Measurements from ENCODE around the gene H2BK1. TPM values are rescaled to one million over a fixed set of nuclear protein-coding genes. Genes with fewer than 3 reads are reported as not detected.

The H2BK1 gene
- total and polyA plus RNA-seq, 2 experiments from 2014 or later, result not detected

DNA sequence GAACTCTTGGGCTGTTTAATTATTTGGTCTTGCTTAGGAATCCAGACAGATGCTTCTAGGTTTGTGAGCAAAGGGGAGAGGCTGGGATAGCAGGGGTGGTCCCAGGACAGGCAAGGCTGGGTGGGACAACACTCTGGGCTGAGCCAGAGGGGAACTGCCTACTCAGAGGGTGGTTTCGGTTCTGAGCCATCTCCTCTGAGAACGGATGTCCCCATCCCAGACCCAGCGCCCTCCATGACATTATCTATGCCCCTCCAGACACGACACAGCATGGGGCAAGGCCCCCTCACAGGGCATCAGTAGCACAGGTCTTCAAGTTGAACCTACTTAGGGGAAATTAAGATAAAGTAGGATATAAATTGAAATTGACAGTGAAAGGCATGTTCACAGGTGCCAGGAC lies 30.3 kb downstream of the H2BK1 start:
- Histone ChIP-seq H3K36me3 (ENCODE audit: low read depth) (no peaks in the 10 kb centered on the region), H3K4me1 (ENCODE audit: insufficient read depth) (no peaks in the 10 kb centered on the region), H3K9me3 (ENCODE audit: low read depth) (no peaks in the 10 kb centered on the region), H3K9ac (no peak overlapping the region), H3K4me3 (no peak overlapping the region), H3K27me3 (replicated peaks; ENCODE audit: insufficient read depth) (peaks cover 52% of the 10 kb centered on the region), H3F3A (ENCODE audit: insufficient read depth) (no peaks in the 10 kb centered on the region), H3K4me2 (ENCODE audit: unreplicated experiment) (no peak overlapping the region), H4K20me1 (ENCODE audit: insufficient read depth) (no peaks in the 10 kb centered on the region), H3K9me2 (ENCODE audit: insufficient read depth) (no peaks in the 10 kb centered on the region), H3K79me2 (ENCODE audit: insufficient read depth) (no peaks in the 10 kb centered on the region), H3K27ac (no peak overlapping the region), H2AFZ (no peak overlapping the region)
- DNase-seq, result no peak
- in situ Hi-C loops (cut with MboI), result no loop called here
- 35 to 56% methylated on average over 4 of the region's 4 CpGs for WGBS, 2 experiments (ENCODE audit: low coverage in 1 of 2, low lambda C conversion rate in 2 of 2, missing lambda C conversion rate in 2 of 2)
- TF ChIP-seq EZH2 (IDR thresholded peaks at IDR 0.05; ENCODE audit: insufficient read depth, poor library complexity, severe bottlenecking), result no peak
- TF ChIP-seq EZH2phosphoT487 (IDR thresholded peaks at IDR 0.05; ENCODE audit: insufficient read depth, low read depth), result no peak

DNA sequence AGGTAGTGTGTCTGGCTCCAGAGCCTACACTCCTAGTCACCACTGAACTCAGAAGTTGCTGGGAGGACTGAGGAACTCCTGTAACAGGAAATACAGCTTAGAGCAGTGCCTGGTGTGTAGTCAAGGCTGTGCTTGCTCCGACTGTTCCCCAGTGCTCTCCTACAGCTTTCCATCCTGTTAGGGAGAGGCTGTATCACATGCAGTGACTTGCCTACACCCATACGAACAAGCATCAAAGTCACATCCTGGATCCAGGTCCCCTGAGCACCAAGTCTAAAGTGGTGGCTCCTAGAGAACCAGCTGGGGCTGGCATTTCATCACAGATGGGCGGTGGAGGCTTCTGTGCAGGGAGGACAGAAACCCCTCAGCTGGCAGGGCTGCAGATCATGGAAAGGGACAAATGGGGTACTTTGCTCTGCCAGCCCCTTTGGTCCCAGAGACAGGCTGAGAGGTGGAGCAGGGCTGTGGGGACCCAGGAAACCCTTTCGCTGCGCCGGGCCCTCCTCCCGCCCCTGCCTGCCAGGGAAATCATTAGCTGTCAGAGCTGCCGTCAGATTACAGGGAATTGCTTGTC lies 30.9 kb downstream of the H2BK1 start:
- H3K27ac ChIP-seq, result no peak overlapping the region
- no peaks in the 10 kb centered on the region for H3K36me3 ChIP-seq (ENCODE audit: low read depth)
- in situ Hi-C loops (cut with MboI), result no loop called here
- TF ChIP-seq EZH2phosphoT487 (IDR thresholded peaks at IDR 0.05; ENCODE audit: insufficient read depth, low read depth) (no peak), EZH2 (IDR thresholded peaks at IDR 0.05; ENCODE audit: insufficient read depth, poor library complexity, severe bottlenecking) (no peak)
- no peaks in the 10 kb centered on the region for H3F3A ChIP-seq (ENCODE audit: insufficient read depth)
- H3K4me1 ChIP-seq (ENCODE audit: insufficient read depth), result no peaks in the 10 kb centered on the region
- no peak overlapping the region for H2AFZ ChIP-seq
- H3K27me3 ChIP-seq (replicated peaks; ENCODE audit: insufficient read depth), result peaks cover 55% of the 10 kb centered on the region
- 45 to 47% methylated on average over 8 of the region's 8 CpGs for WGBS, 2 experiments (ENCODE audit: low coverage in 1 of 2, low lambda C conversion rate in 2 of 2, missing lambda C conversion rate in 2 of 2)
- H3K9me3 ChIP-seq (ENCODE audit: low read depth), result no peaks in the 10 kb centered on the region
- no peaks in the 10 kb centered on the region for H4K20me1 ChIP-seq (ENCODE audit: insufficient read depth)
- H3K79me2 ChIP-seq (ENCODE audit: insufficient read depth), result no peaks in the 10 kb centered on the region
- H3K9me2 ChIP-seq (ENCODE audit: insufficient read depth), result no peaks in the 10 kb centered on the region
- H3K4me3 ChIP-seq, result no peak overlapping the region
- H3K4me2 ChIP-seq (ENCODE audit: unreplicated experiment), result no peak overlapping the region
- no peak overlapping the region for H3K9ac ChIP-seq
- no peak for DNase-seq

DNA sequence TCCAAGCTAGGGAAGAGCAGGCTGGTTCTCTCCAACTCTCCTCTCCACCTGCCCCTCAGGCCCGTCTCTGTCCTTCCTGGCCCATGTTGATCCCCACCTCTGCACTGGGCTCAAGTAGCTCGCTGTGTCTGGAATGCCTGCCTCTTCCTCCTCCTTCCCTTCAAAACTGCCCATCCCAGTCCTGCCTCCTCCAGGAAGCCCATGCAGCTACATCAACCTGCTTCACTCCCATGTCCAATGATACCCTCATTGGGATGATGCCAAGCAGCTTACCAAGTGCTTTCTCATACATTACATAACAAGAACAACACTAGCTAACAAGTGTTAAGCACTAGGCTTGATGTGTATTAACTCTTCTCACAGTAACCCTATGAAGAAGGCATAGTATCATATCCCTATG lies 31.5 kb downstream of the H2BK1 start:
- no peaks in the 10 kb centered on the region for H3K36me3 ChIP-seq (ENCODE audit: low read depth)
- 23 to 33% methylated on average over 2 of the region's 2 CpGs for WGBS, 2 experiments (ENCODE audit: low coverage in 1 of 2, low lambda C conversion rate in 2 of 2, missing lambda C conversion rate in 2 of 2)
- no peaks in the 10 kb centered on the region for H4K20me1 ChIP-seq (ENCODE audit: insufficient read depth)
- no peaks in the 10 kb centered on the region for H3K9me3 ChIP-seq (ENCODE audit: low read depth)
- H3K4me2 ChIP-seq (ENCODE audit: unreplicated experiment), result no peak overlapping the region
- H3K9ac ChIP-seq, result no peak overlapping the region
- no peaks in the 10 kb centered on the region for H3K4me1 ChIP-seq (ENCODE audit: insufficient read depth)
- no peak overlapping the region for H3K27ac ChIP-seq
- no peak for DNase-seq
- H3K79me2 ChIP-seq (ENCODE audit: insufficient read depth), result no peaks in the 10 kb centered on the region
- no peak for TF ChIP-seq EZH2 (IDR thresholded peaks at IDR 0.05; ENCODE audit: insufficient read depth, poor library complexity, severe bottlenecking)
- no peak for TF ChIP-seq EZH2phosphoT487 (IDR thresholded peaks at IDR 0.05; ENCODE audit: insufficient read depth, low read depth)
- H3K4me3 ChIP-seq, result no peak overlapping the region
- H3K27me3 ChIP-seq (replicated peaks; ENCODE audit: insufficient read depth), result peaks cover 55% of the 10 kb centered on the region
- in situ Hi-C loops (cut with MboI), result no loop called here
- H2AFZ ChIP-seq, result no peak overlapping the region
- no peaks in the 10 kb centered on the region for H3K9me2 ChIP-seq (ENCODE audit: insufficient read depth)
- no peaks in the 10 kb centered on the region for H3F3A ChIP-seq (ENCODE audit: insufficient read depth)

DNA sequence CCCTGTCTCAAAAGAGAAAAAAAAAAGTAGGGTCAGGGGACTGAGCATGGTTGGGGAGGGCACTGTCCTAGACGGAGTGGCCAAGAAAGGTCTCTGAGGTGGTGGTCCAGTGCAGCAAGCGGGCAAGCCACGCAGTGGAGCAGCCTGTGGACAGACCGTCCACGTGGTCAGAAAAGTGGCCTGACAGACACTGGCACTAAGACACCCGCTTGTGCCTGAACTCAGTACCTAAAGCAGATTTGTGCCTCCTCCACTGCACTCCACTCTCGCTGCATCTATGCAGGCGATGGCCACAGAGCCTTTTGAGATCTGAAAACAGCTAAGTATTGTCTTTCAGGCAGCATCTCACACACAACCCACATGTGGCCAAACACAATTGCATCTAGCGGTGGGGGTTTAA lies 32.1 kb downstream of the H2BK1 start:
- in situ Hi-C loops (cut with MboI), result no loop called here
- DNase-seq, result no peak
- H3K79me2 ChIP-seq (ENCODE audit: insufficient read depth), result no peaks in the 10 kb centered on the region
- H3F3A ChIP-seq (ENCODE audit: insufficient read depth), result no peaks in the 10 kb centered on the region
- peaks cover 61% of the 10 kb centered on the region for H3K27me3 ChIP-seq (replicated peaks; ENCODE audit: insufficient read depth)
- H3K9me3 ChIP-seq (ENCODE audit: low read depth), result no peaks in the 10 kb centered on the region
- H3K36me3 ChIP-seq (ENCODE audit: low read depth), result no peaks in the 10 kb centered on the region
- H3K4me1 ChIP-seq (ENCODE audit: insufficient read depth), result no peaks in the 10 kb centered on the region
- H2AFZ ChIP-seq, result no peak overlapping the region
- no peak for TF ChIP-seq EZH2phosphoT487 (IDR thresholded peaks at IDR 0.05; ENCODE audit: insufficient read depth, low read depth)
- no peak for TF ChIP-seq EZH2 (IDR thresholded peaks at IDR 0.05; ENCODE audit: insufficient read depth, poor library complexity, severe bottlenecking)
- no peak overlapping the region for H3K27ac ChIP-seq
- no peak overlapping the region for H3K4me3 ChIP-seq
- no peak overlapping the region for H3K4me2 ChIP-seq (ENCODE audit: unreplicated experiment)
- H3K9me2 ChIP-seq (ENCODE audit: insufficient read depth), result no peaks in the 10 kb centered on the region
- H4K20me1 ChIP-seq (ENCODE audit: insufficient read depth), result no peaks in the 10 kb centered on the region
- no peak overlapping the region for H3K9ac ChIP-seq
- 67 to 73% methylated on average over 9 of the region's 9 CpGs for WGBS, 2 experiments (ENCODE audit: low coverage in 1 of 2, low lambda C conversion rate in 2 of 2, missing lambda C conversion rate in 2 of 2)

DNA sequence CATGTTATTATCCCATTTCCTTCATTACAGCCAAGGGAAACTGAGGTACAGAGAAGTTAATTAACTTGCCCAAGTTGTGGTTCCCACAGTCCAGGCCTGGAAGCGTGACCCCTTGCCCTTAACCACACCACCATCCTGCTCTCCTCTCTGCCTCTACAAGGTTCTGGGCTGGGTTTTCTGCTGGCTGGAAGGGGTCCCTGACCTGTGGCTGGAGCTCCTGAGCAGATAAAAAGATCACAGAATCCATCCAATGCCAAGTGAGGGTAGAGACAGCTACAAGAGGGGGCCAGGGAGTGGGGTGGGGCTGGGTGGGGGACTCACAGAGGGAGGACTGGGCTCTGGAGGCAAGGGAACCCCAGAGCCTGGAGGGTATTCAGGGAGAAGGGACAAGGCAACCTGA lies 33.0 kb downstream of the H2BK1 start:
- H3K9me3 ChIP-seq (ENCODE audit: low read depth), result no peaks in the 10 kb centered on the region

More for the DNA sequence above, 33.0 kb downstream of the H2BK1 start:
- no peaks in the 10 kb centered on the region for H3F3A ChIP-seq (ENCODE audit: insufficient read depth)
- no peaks in the 10 kb centered on the region for H4K20me1 ChIP-seq (ENCODE audit: insufficient read depth)
- TF ChIP-seq EZH2 (IDR thresholded peaks at IDR 0.05; ENCODE audit: insufficient read depth, poor library complexity, severe bottlenecking), result no peak
- no peak for TF ChIP-seq EZH2phosphoT487 (IDR thresholded peaks at IDR 0.05; ENCODE audit: insufficient read depth, low read depth)
- no peak for DNase-seq
- H3K27ac ChIP-seq, result no peak overlapping the region
- no peaks in the 10 kb centered on the region for H3K9me2 ChIP-seq (ENCODE audit: insufficient read depth)
- no peak overlapping the region for H3K9ac ChIP-seq
- peaks cover 59% of the 10 kb centered on the region for H3K27me3 ChIP-seq (replicated peaks; ENCODE audit: insufficient read depth)
- 58 to 83% methylated on average over 1 of the region's 1 CpG for WGBS, 2 experiments (ENCODE audit: low coverage in 1 of 2, low lambda C conversion rate in 2 of 2, missing lambda C conversion rate in 2 of 2)
- H3K4me3 ChIP-seq, result no peak overlapping the region
- no peak overlapping the region for H2AFZ ChIP-seq
- no peaks in the 10 kb centered on the region for H3K79me2 ChIP-seq (ENCODE audit: insufficient read depth)
- no peaks in the 10 kb centered on the region for H3K4me1 ChIP-seq (ENCODE audit: insufficient read depth)
- H3K36me3 ChIP-seq (ENCODE audit: low read depth), result no peaks in the 10 kb centered on the region
- in situ Hi-C loops (cut with MboI), result no loop called here
- H3K4me2 ChIP-seq (ENCODE audit: unreplicated experiment), result no peak overlapping the region
